B cell (primary cell): ENCODE measurements around the gene KRTCAP2. TPM values are rescaled to one million over a fixed set of nuclear protein-coding genes. Genes with fewer than 3 reads are reported as not detected.
A peak's percentile ranks its signal among the peaks of the same experiment; 100 is the strongest.

Source experiments
- ATAC-seq: fragments of 200-7000 bp; cut with Tn5 transposase; one replicate; pipeline ENCODE4 v1.10.0; 2021; ENCODE audit warnings: low read depth, mild to moderate bottlenecking, moderate number of reproducible peaks, moderate library complexity
- CTCF ChIA-PET: fragments of 350-600 bp; sonication (Branson Sonifier 250); formaldehyde crosslinking; loops from one replicate; lab custom pipeline; 2021; ENCODE audit warnings: antibody characterized with exemption, inconsistent platforms; lab: Charles Lee
- POLR2A ChIA-PET: fragments of 350-600 bp; sonication (Branson Sonifier 250); formaldehyde crosslinking; loops from one replicate; lab custom pipeline; 2021; ENCODE audit warnings: antibody characterized with exemption; lab: Charles Lee
- DNase-seq: peaks from one replicate; pipeline ENCODE4 v3.0.0; 2013
- H2AFZ ChIP-seq: 2 replicates; pipeline ENCODE4 v1.6.1; 2012; ENCODE audit warnings: mild to moderate bottlenecking, low read depth, low read length; ENCODE audit not compliant: insufficient read depth, poor library complexity, severe bottlenecking
- H3K27ac ChIP-seq, 2 donors: 1 replicate in 1 of 2; 2 replicates in 1 of 2; pipeline ENCODE4 v1.5.1; 2012 to 2013; ENCODE audit warnings: low read length in 2 of 2, mild to moderate bottlenecking in 2 of 2, moderate library complexity in 1 of 2
- H3K27me3 ChIP-seq, 4 experiments: fragments of 200-600 bp in 1 of 4; sonication (generic) in 1 of 4; replicated peaks in 1 of 4; 1 replicate in 2 of 4; 2 replicates in 2 of 4; pipeline versions ENCODE4 v1.6.1 to v1.7.0; 2013 to 2016; ENCODE audit warnings: low read length in 3 of 4, mild to moderate bottlenecking in 2 of 4, mixed read lengths in 1 of 4, moderate library complexity in 1 of 4; ENCODE audit not compliant: insufficient read depth in 4 of 4, control insufficient read depth in 3 of 4; ENCODE audit errors: control extremely low read depth in 1 of 4
- H3K36me3 ChIP-seq, 2 experiments: replicated peaks in 1 of 2; 1 replicate in 1 of 2; 2 replicates in 1 of 2; pipeline versions ENCODE4 v1.6.1 to v1.7.1; 2013; ENCODE audit warnings: low read length in 1 of 2; ENCODE audit not compliant: insufficient read depth in 2 of 2, control insufficient read depth in 1 of 2; ENCODE audit errors: control extremely low read depth in 1 of 2, extremely low read depth in 1 of 2
- H3K4me1 ChIP-seq, 2 donors: fragments of 200-600 bp in 1 of 2; sonication (generic) in 1 of 2; 1 replicate in 1 of 2; 2 replicates in 1 of 2; pipeline versions ENCODE4 v1.5.1 to v1.6.1; 2013 to 2017; ENCODE audit warnings: low read length in 2 of 2; ENCODE audit not compliant: control insufficient read depth in 2 of 2, insufficient read depth in 2 of 2
- H3K4me2 ChIP-seq: replicated peaks from 2 replicates; pipeline ENCODE3; 2012; ENCODE audit warnings: mild to moderate bottlenecking, low read depth, low read length; ENCODE audit not compliant: poor library complexity, severe bottlenecking
- H3K4me3 ChIP-seq, 5 experiments: fragments of 200-600 bp in 1 of 5; sonication (generic) in 1 of 5; 1 replicate in 3 of 5; 2 replicates in 2 of 5; pipeline versions ENCODE4 v1.5.1 to v1.7.0; 2011 to 2016; ENCODE audit warnings: low read length in 4 of 5, mild to moderate bottlenecking in 4 of 5, low read depth in 2 of 5, control low read depth in 1 of 5, moderate library complexity in 1 of 5; ENCODE audit not compliant: insufficient read depth in 1 of 5; ENCODE audit errors: control extremely low read depth in 1 of 5, extremely low read depth in 1 of 5
- H3K79me2 ChIP-seq: fragments of 200-600 bp; sonication (generic); one replicate; pipeline ENCODE4 v1.6.0; 2016; ENCODE audit warnings: low read length; ENCODE audit not compliant: control insufficient read depth, insufficient read depth
- H3K9ac ChIP-seq: fragments of 200-600 bp; sonication (generic); 2 replicates; pipeline ENCODE4 v1.6.1; 2017; ENCODE audit warnings: mild to moderate bottlenecking, low read length, moderate library complexity
- H3K9me3 ChIP-seq, 3 donors: one replicate each; pipeline versions ENCODE4 v1.6.1 to v1.7.1; 2013; ENCODE audit warnings: low read length in 2 of 3; ENCODE audit not compliant: control insufficient read depth in 2 of 3, insufficient read depth in 1 of 3; ENCODE audit errors: control extremely low read depth in 1 of 3
- H4K20me1 ChIP-seq: 2 replicates; pipeline ENCODE4 v1.6.0; 2012; ENCODE audit warnings: mild to moderate bottlenecking, low read length; ENCODE audit not compliant: insufficient read depth, control insufficient read depth, poor library complexity, severe bottlenecking
- H3K27ac Mint-ChIP-seq: one replicate; pipeline ENCODE4 v1.8.0; 2021; ENCODE audit warnings: mixed read lengths
- H3K27me3 Mint-ChIP-seq: one replicate; pipeline ENCODE4 v1.8.0; 2021; ENCODE audit warnings: mixed read lengths
- H3K4me1 Mint-ChIP-seq: one replicate; pipeline ENCODE4 v1.8.0; 2021; ENCODE audit warnings: mixed read lengths
- H3K4me3 Mint-ChIP-seq: one replicate; pipeline ENCODE4 v1.8.0; 2021; ENCODE audit warnings: mixed read lengths
- H3K9me3 Mint-ChIP-seq: one replicate; pipeline ENCODE4 v1.8.0; 2022; ENCODE audit warnings: mixed read lengths; ENCODE audit not compliant: insufficient read depth
- CTCF ChIP-seq: fragments of 200-600 bp; IDR thresholded peaks from one replicate; pipeline ENCODE4 v1.8.0; 2022; ENCODE audit warnings: antibody characterized with exemption, mild to moderate bottlenecking
- EZH2 ChIP-seq: IDR thresholded peaks from 2 replicates; pipeline ENCODE4 v1.6.1; 2012; ENCODE audit warnings: borderline replicate concordance, low read depth, mild to moderate bottlenecking, moderate library complexity, low read length; ENCODE audit not compliant: insufficient read depth, poor library complexity, severe bottlenecking
- WGBS: methylation state at CpG from one replicate; pipeline ENCODE4 v1.1.5; 2013; ENCODE audit warnings: missing lambda C conversion rate; ENCODE audit not compliant: insufficient coverage; 5-methylcytosine and 5-hydroxymethylcytosine counted together
- intact Hi-C: fragments of 100-400 bp; cut with micrococcal nuclease; formaldehyde crosslinking; loops from one replicate; pipeline ENCODE4 v1.10.0; 2022
- polyA plus RNA-seq: library from polyadenylated mRNA; depleted of rRNA; stranded (reverse); fragments of >200 nt; gene quantifications from 2 replicates; pipeline ENCODE4 v1.2.3, GENCODE V29; 2012
- total RNA-seq, 2 donors: library from RNA; stranded (reverse); fragments of 120-200 nt in 1 of 2; gene quantifications; 1 replicate in 1 of 2; 2 replicates in 1 of 2; pipeline versions ENCODE4 v1.2.3 to v1.2.4, GENCODE V29; 2013 to 2022

Gene KRTCAP2
- total and polyA plus RNA-seq, 2 donors (not counting 1 experiment from before 2014, with no cell fraction given), result 151 to 259 TPM

- no peaks in the 10 kb centered on the region for H3K27me3 Mint-ChIP-seq
- H3K4me3 ChIP-seq, result no peak overlapping the region
- peaks cover 21 to 26% of the 10 kb centered on the region in 2 donors for H3K4me1 ChIP-seq
- H2AFZ ChIP-seq, result peak overlapping the region; percentile 36
- H3K27ac Mint-ChIP-seq, result peak overlapping the region; percentile 91
- H3K9me3 ChIP-seq, result no peaks in the 10 kb centered on the region
- peak overlapping the region; percentile 80 for H3K4me3 Mint-ChIP-seq
- H3K4me1 Mint-ChIP-seq, result peaks cover 22% of the 10 kb centered on the region
- no peaks in the 10 kb centered on the region for H3K9me3 Mint-ChIP-seq
- no peaks in the 10 kb centered on the region for H4K20me1 ChIP-seq
- ATAC-seq (peak; percentile 50), DNase-seq (peak; percentile 92)
- H3K4me2 ChIP-seq, result peak overlapping the region; percentile 95
- no peaks in the 10 kb centered on the region for H3K79me2 ChIP-seq
- H3K27ac ChIP-seq, result peak overlapping the region; percentile 95 to 100
- ChIA-PET CTCF (interaction anchor here (0.5 to 8.7 kb wide), 24 partner anchors 11 to 473 kb away, joined by 3 to 189 read pairs (median 7); partner anchors contain the start of genes ADAM15 and KRTCAP2), POLR2A (interaction anchor here (0.6 to 3.7 kb wide), 8 partner anchors 11 to 922 kb away, joined by 3 to 47 read pairs (median 6); partner anchors contain the start of gene SCAMP3)
- TF ChIP-seq CTCF (peak; percentile 88), EZH2 (no peak)
- intact Hi-C loops, result loop anchor here (1.0 to 5.0 kb wide), 4 partner anchors 19 to 385 kb away; no protein-coding TSS in a partner anchor
- whole genome bisulfite sequencing, result 32% methylated on average over 12 of the region's 13 CpGs
- no peak overlapping the region for H3K9ac ChIP-seq
- no peaks in the 10 kb centered on the region for H3K27me3 ChIP-seq
- peaks cover 0 to 3% of the 10 kb centered on the region in 2 experiments for H3K36me3 ChIP-seq
Measured at GRCh38 chr1:155206891-155207805, 34.0 kb upstream of the KRTCAP2 start.
